HCT116 (cell line): ENCODE data around the gene MYOM1. TPM values are rescaled to one million over a fixed set of nuclear protein-coding genes. Genes with fewer than 3 reads are reported as not detected.

Experiments used
- ATAC-seq: fragments of 200-7000 bp; cut with Tn5 transposase; 2 replicates; pipeline ENCODE4 v1.9.1; 2020; ENCODE audit warnings: mild to moderate bottlenecking, moderate library complexity
- BruUV-seq: library from RNA; stranded (reverse); fragments of 400-500 nt; replicated peaks from 2 replicates; lab custom pipeline; 2021; lab: Mats Ljungman, UMichigan
- CTCF ChIA-PET: fragments of 300-600 bp; sonication (Branson Sonifier 250); formaldehyde crosslinking; loops from one replicate; lab custom pipeline; 2021; ENCODE audit warnings: antibody characterized with exemption; lab: Charles Lee
- POLR2A ChIA-PET: fragments of 300-600, 350-600 bp; sonication (Branson Sonifier 250); formaldehyde crosslinking; loops from one replicate; lab custom pipeline; 2021; ENCODE audit warnings: antibody characterized with exemption; lab: Charles Lee
- RAD21 ChIA-PET, 2 experiments: fragments of 300-600 bp; sonication (Branson Sonifier 250); formaldehyde crosslinking; loops; one replicate each; lab custom pipeline; 2023; ENCODE audit warnings: low total read pairs in 2 of 2; ENCODE audit not compliant: uncharacterized antibody in 2 of 2, unreplicated experiment in 2 of 2, low non-redundant PET in 1 of 2; lab: Charles Lee
- DNase-seq: peaks from one replicate; pipeline ENCODE4 v3.0.0-alpha.2; 2010; ENCODE audit warnings: low read depth, low spot score
- H2AFZ ChIP-seq: fragments of 200-600 bp; shearing (Covaris generic), sonication (generic); 2 replicates; pipeline ENCODE4 v1.6.1; 2017; ENCODE audit warnings: low read depth, mixed run types, mixed read lengths, antibody characterized with exemption, low read length; ENCODE audit not compliant: poor library complexity, severe bottlenecking
- H3K27ac ChIP-seq: 2 replicates; pipeline ENCODE4 v1.5.1; 2012; ENCODE audit warnings: low read depth, low read length
- H3K27me3 ChIP-seq: fragments of 200-600 bp; sonication (generic); 2 replicates; pipeline ENCODE4 v1.6.1; 2016; ENCODE audit warnings: mixed run types, low read length, mixed read lengths; ENCODE audit not compliant: insufficient read depth
- H3K36me3 ChIP-seq, 2 experiments: fragments of 200-500 bp in 1 of 2; fragments of 200-600 bp in 1 of 2; sonication (Bioruptor generic) in 1 of 2; sonication (generic) in 1 of 2; 2 replicates each; pipeline versions ENCODE4 v1.5.1 to v1.6.1; 2014 to 2016; ENCODE audit warnings: low read length in 2 of 2, inconsistent platforms in 1 of 2, mixed read lengths in 1 of 2, mixed run types in 1 of 2; ENCODE audit not compliant: insufficient read depth in 2 of 2, control insufficient read depth in 1 of 2
- H3K4me1 ChIP-seq, 2 experiments: fragments of 200-600 bp in 1 of 2; sonication (generic) in 1 of 2; 2 replicates each; pipeline versions ENCODE4 v1.5.1 to v1.6.1; 2012 to 2017; ENCODE audit warnings: low read length in 2 of 2, inconsistent platforms in 1 of 2, mild to moderate bottlenecking in 1 of 2, mixed read lengths in 1 of 2, mixed run types in 1 of 2, moderate library complexity in 1 of 2; ENCODE audit not compliant: insufficient read depth in 2 of 2, control insufficient read depth in 1 of 2
- H3K4me2 ChIP-seq: fragments of 200-600 bp; sonication (generic); 2 replicates; pipeline ENCODE4 v1.6.1; 2017; ENCODE audit warnings: mixed run types, low read length, mixed read lengths
- H3K4me3 ChIP-seq, 2 experiments: fragments of 200-600 bp in 1 of 2; sonication (generic) in 1 of 2; replicated peaks in 1 of 2; 2 replicates each; pipeline ENCODE4 v1.5.1; 2011 to 2016; ENCODE audit warnings: low read length in 2 of 2, control low read depth in 1 of 2, low read depth in 1 of 2, mild to moderate bottlenecking in 1 of 2, mixed read lengths in 1 of 2, mixed run types in 1 of 2
- H3K79me2 ChIP-seq: fragments of 200-600 bp; sonication (generic); 2 replicates; pipeline ENCODE4 v1.6.1; 2017; ENCODE audit warnings: mild to moderate bottlenecking, mixed run types, low read length, moderate library complexity, mixed read lengths; ENCODE audit not compliant: insufficient read depth
- H3K9ac ChIP-seq: fragments of 200-600 bp; sonication (generic); 2 replicates; pipeline ENCODE4 v1.6.1; 2016; ENCODE audit warnings: low read length, mixed read lengths
- H3K9me2 ChIP-seq: fragments of 200-600 bp; sonication (generic), shearing (Covaris generic); 2 replicates; pipeline ENCODE4 v1.6.1; 2017; ENCODE audit warnings: mixed run types, mild to moderate bottlenecking, moderate library complexity; ENCODE audit not compliant: insufficient read depth
- H3K9me3 ChIP-seq, 2 experiments: fragments of 200-500 bp in 1 of 2; fragments of 200-600 bp in 1 of 2; sonication (Bioruptor generic) in 1 of 2; sonication (generic) in 1 of 2; 2 replicates each; pipeline ENCODE4 v1.6.1; 2014 to 2017; ENCODE audit warnings: low read length in 2 of 2, mixed read lengths in 2 of 2, inconsistent platforms in 1 of 2, low read depth in 1 of 2, mild to moderate bottlenecking in 1 of 2, mixed run types in 1 of 2, moderate library complexity in 1 of 2; ENCODE audit not compliant: control insufficient read depth in 1 of 2, insufficient read depth in 1 of 2
- H4K20me1 ChIP-seq: fragments of 200-600 bp; sonication (generic), shearing (Covaris generic); 2 replicates; pipeline ENCODE4 v1.6.1; 2017; ENCODE audit warnings: mixed run types, mild to moderate bottlenecking, moderate library complexity; ENCODE audit not compliant: insufficient read depth
- CEBPB ChIP-seq: IDR thresholded peaks from 2 replicates; pipeline ENCODE4 v1.6.1; 2012; ENCODE audit warnings: low read depth
- EZH2phosphoT487 ChIP-seq: fragments of 200-600 bp; IDR thresholded peaks from 2 replicates; pipeline ENCODE4 v1.6.1; 2018; ENCODE audit warnings: antibody characterized with exemption, borderline replicate concordance
- FOSL1 ChIP-seq: IDR thresholded peaks from 2 replicates; pipeline ENCODE4 v1.6.1; 2012; ENCODE audit warnings: low read depth
- RAD21 ChIP-seq: IDR thresholded peaks from 2 replicates; pipeline ENCODE4 v1.6.1; 2012; ENCODE audit warnings: low read depth, mild to moderate bottlenecking
- ZNF274 ChIP-seq: fragments of 200-500 bp; sonication (Bioruptor generic); IDR thresholded peaks from 2 replicates; pipeline ENCODE4 v1.6.1; 2014; ENCODE audit warnings: mild to moderate bottlenecking, low read depth, low read length, inconsistent platforms
- intact Hi-C: fragments of 100-400 bp; cut with micrococcal nuclease; formaldehyde crosslinking; loops from 2 replicates; pipeline ENCODE4 v1.10.0; 2022
- total RNA-seq: library from RNA; stranded (reverse); gene quantifications from one replicate; pipeline ENCODE4 v1.2.1, GENCODE V29; 2021; ENCODE audit not compliant: unreplicated experiment
- TF ChIP-seq, protein P1 (sequence below): IDR thresholded peaks from 2 replicates; pipeline ENCODE4 v1.6.1; 2012

The MYOM1 gene
- total RNA-seq, 1 experiment from 2014 or later = 0.52 TPM

DNA sequence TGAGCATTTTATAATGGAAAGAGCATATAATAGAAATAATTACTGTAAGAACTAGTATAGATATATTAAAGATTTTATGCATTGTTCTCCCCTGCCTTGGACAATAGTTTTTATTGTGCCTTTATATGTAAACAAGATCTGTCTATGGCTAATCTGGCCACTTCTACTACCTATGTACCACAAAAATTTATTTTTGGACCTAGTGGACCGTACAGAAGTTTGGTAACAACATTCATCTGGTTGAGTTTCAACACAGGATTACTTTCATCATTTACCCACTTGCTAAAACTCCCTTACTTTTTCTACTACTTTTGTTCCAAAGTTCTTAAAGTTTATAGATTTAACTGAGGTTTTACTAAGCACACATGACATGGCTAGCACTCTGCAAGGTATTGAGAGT is 13.2 kb upstream of the MYOM1 start:
- ATAC-seq (no peak), DNase-seq (no peak)
- Histone ChIP-seq H3K9me2 (no peaks in the 10 kb centered on the region), H3K79me2 (no peaks in the 10 kb centered on the region), H3K27ac (no peak overlapping the region), H3K36me3 (no peaks in the 10 kb centered on the region), H2AFZ (no peak overlapping the region), H3K9me3 (no peaks in the 10 kb centered on the region), H3K4me3 (no peak overlapping the region), H3K9ac (no peak overlapping the region), H3K4me2 (no peak overlapping the region), H3K4me1 (peaks cover 2 to 7% of the 10 kb centered on the region in 2 experiments; a peak in 1 of 4 replicates), H4K20me1 (no peaks in the 10 kb centered on the region), H3K27me3 (no peaks in the 10 kb centered on the region)
- intact Hi-C loops = no loop called here
- no TSS peak for BruUV-seq
- RAD21 ChIA-PET = no interaction called here
- POLR2A ChIA-PET = no interaction called here
- TF ChIP-seq ZNF274 = no peak
- no peak for TF ChIP-seq RAD21
- no peak for TF ChIP-seq CEBPB
- TF ChIP-seq FOSL1 = no peak
- CTCF ChIA-PET = no interaction called here

DNA sequence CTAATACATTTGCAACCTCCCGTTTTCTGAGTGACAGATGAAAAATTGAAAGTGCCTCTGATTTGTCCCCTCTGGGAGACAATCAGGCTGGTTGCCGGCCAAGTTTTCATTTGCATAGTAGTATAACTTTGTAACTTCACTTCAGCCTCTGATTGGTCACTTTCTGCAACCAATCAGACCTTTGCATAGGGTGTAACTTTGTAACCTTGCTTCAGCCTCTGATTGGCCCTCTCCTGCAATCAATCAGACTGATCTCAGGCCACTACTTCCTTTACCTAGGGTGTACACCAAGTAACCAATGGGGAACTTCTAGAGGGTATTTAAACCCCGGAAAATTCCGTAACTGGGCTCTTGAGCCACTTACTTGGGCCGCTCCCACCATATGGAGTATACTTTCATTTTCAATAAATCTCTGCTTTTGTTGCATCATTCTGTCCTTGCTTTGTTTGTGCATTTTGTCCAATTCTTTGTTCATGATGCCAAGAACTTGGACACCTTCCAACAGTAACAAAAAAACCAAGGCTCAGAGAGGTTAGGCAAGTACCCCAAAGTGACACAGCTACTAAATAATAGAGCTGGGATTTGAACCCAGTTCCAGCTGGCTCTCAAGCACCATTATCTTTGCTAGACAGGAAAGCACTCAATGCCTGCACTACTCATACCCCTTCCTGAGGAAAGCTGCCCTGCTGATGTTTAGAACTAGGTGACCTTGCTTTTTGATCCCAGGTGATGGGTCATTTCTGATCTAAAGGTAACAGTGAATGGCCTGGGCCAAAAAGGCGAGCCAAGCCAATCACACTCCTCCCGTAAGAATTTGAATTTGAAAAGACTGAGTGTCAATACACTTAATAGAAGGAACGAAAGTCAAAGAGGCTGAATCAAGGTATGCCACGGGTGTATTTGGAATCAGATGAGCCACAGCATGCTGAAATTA is 10.9 kb upstream of the MYOM1 start:
- no peak overlapping the region for H3K4me2 ChIP-seq
- H3K36me3 ChIP-seq = no peaks in the 10 kb centered on the region
- no peak overlapping the region for H2AFZ ChIP-seq
- no peaks in the 10 kb centered on the region for H3K9me2 ChIP-seq
- ChIA-PET CTCF (no interaction called here), POLR2A (no interaction called here), RAD21 (no interaction called here)
- TF ChIP-seq FOSL1 (no peak), EZH2phosphoT487 (no peak)
- TF ChIP-seq, protein P1, sequence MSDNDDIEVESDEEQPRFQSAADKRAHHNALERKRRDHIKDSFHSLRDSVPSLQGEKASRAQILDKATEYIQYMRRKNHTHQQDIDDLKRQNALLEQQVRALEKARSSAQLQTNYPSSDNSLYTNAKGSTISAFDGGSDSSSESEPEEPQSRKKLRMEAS = no peak
- no peaks in the 10 kb centered on the region for H3K27me3 ChIP-seq
- 0 out of 4 replicates have a peak, but pooled peaks cover 0 to 2% of the 10 kb centered on the region in 2 experiments for H3K4me1 ChIP-seq
- BruUV-seq = no TSS peak
- no peak overlapping the region for H3K27ac ChIP-seq
- DNase-seq = no peak
- intact Hi-C loops = no loop called here
- no peaks in the 10 kb centered on the region for H3K79me2 ChIP-seq
- peak; percentile 75 for ATAC-seq
- H3K4me3 ChIP-seq = no peak overlapping the region
- no peaks in the 10 kb centered on the region for H4K20me1 ChIP-seq
- no peaks in the 10 kb centered on the region for H3K9me3 ChIP-seq
- H3K9ac ChIP-seq = no peak overlapping the region
